Ishikawa (cell line): ENCODE measurements around the gene KATNB1.
"Not testable (repeated sequence)": the region's sequence is repeated elsewhere in the genome, so short reads cannot be mapped to it uniquely, and the experiment has no call there.

Experiments used
- CEBPB ChIP-seq: IDR thresholded peaks from 2 replicates; pipeline ENCODE4 v1.6.1; 2012
- CREB1 ChIP-seq: IDR thresholded peaks from 2 replicates; pipeline ENCODE4 v1.6.1; 2012; ENCODE audit warnings: low read depth
- EP300 ChIP-seq: IDR thresholded peaks from 2 replicates; pipeline ENCODE4 v1.6.1; 2012; ENCODE audit warnings: borderline replicate concordance
- NFIC ChIP-seq: IDR thresholded peaks from 2 replicates; pipeline ENCODE4 v1.6.1; 2012
- RAD21 ChIP-seq: IDR thresholded peaks from 2 replicates; pipeline ENCODE4 v1.6.1; 2012; ENCODE audit warnings: low read depth
- TAF1 ChIP-seq: IDR thresholded peaks from 2 replicates; pipeline ENCODE4 v1.6.1; 2012; ENCODE audit warnings: low read depth, mild to moderate bottlenecking
- TCF12 ChIP-seq: IDR thresholded peaks from 2 replicates; pipeline ENCODE4 v1.6.1; 2012; ENCODE audit warnings: low read depth
- TEAD4 ChIP-seq: IDR thresholded peaks from 2 replicates; pipeline ENCODE4 v1.6.1; 2012
- YY1 ChIP-seq: IDR thresholded peaks from 2 replicates; pipeline ENCODE4 v1.6.1; 2012; ENCODE audit warnings: low read depth
- ZBTB7A ChIP-seq: IDR thresholded peaks from 2 replicates; pipeline ENCODE4 v1.6.1; 2012; ENCODE audit warnings: low read depth
- TF ChIP-seq, protein P1 (sequence below): IDR thresholded peaks from 2 replicates; pipeline ENCODE4 v1.6.1; 2012; ENCODE audit warnings: low read depth, mild to moderate bottlenecking
- TF ChIP-seq, protein P2 (sequence below): IDR thresholded peaks from 2 replicates; pipeline ENCODE4 v1.6.1; 2012
- TF ChIP-seq, protein P3 (sequence below): IDR thresholded peaks from 2 replicates; pipeline ENCODE4 v1.6.1; 2012

DNA sequence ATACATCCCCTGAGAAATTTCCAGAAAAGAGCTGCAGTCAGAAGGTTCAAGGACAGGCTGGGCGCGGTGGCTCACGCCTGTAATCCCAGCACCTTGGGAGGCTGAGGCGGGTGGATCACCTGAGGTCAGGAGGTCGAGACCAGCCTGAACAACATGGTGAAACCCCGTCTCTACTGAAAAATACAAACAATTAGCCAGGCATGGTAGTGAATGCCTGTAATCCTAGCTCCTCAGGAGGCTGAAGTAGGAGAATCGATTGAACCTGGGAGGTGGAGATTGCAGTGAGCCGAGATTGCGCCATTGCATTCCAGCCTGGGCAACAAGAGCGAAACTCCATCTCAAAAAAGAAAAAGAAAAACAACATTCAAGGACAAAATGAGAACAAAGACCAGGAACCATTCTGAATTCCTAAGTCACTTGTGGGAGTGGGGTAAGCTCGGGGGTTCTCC, 47.1 kb downstream of the KATNB1 start:
- TF ChIP-seq, protein P1, sequence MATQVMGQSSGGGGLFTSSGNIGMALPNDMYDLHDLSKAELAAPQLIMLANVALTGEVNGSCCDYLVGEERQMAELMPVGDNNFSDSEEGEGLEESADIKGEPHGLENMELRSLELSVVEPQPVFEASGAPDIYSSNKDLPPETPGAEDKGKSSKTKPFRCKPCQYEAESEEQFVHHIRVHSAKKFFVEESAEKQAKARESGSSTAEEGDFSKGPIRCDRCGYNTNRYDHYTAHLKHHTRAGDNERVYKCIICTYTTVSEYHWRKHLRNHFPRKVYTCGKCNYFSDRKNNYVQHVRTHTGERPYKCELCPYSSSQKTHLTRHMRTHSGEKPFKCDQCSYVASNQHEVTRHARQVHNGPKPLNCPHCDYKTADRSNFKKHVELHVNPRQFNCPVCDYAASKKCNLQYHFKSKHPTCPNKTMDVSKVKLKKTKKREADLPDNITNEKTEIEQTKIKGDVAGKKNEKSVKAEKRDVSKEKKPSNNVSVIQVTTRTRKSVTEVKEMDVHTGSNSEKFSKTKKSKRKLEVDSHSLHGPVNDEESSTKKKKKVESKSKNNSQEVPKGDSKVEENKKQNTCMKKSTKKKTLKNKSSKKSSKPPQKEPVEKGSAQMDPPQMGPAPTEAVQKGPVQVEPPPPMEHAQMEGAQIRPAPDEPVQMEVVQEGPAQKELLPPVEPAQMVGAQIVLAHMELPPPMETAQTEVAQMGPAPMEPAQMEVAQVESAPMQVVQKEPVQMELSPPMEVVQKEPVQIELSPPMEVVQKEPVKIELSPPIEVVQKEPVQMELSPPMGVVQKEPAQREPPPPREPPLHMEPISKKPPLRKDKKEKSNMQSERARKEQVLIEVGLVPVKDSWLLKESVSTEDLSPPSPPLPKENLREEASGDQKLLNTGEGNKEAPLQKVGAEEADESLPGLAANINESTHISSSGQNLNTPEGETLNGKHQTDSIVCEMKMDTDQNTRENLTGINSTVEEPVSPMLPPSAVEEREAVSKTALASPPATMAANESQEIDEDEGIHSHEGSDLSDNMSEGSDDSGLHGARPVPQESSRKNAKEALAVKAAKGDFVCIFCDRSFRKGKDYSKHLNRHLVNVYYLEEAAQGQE: not testable (repeated sequence)
- TF ChIP-seq EP300, TEAD4, CREB1, TAF1, RAD21, YY1, TCF12, ZBTB7A, NFIC: not testable (repeated sequence)
- TF ChIP-seq, protein P2, sequence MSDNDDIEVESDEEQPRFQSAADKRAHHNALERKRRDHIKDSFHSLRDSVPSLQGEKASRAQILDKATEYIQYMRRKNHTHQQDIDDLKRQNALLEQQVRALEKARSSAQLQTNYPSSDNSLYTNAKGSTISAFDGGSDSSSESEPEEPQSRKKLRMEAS: not testable (repeated sequence)
- peak; percentile 46 for TF ChIP-seq CEBPB
- TF ChIP-seq, protein P3, sequence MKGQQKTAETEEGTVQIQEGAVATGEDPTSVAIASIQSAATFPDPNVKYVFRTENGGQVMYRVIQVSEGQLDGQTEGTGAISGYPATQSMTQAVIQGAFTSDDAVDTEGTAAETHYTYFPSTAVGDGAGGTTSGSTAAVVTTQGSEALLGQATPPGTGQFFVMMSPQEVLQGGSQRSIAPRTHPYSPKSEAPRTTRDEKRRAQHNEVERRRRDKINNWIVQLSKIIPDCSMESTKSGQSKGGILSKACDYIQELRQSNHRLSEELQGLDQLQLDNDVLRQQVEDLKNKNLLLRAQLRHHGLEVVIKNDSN: not testable (repeated sequence)
